Raji (cell line): Measurements from ENCODE around the gene CNTNAP2.

Source experiments
- POLR2A ChIP-seq: IDR thresholded peaks from 2 replicates; pipeline ENCODE4 v1.6.1; 2011; ENCODE audit warnings: low read depth, low read length, control low read depth; ENCODE audit not compliant: insufficient read depth

Gene CNTNAP2

GRCh38 chr7:148148456-148148855 lies 2031.9 kb downstream of the CNTNAP2 start:
- TF ChIP-seq POLR2A, result no peak

DNA sequence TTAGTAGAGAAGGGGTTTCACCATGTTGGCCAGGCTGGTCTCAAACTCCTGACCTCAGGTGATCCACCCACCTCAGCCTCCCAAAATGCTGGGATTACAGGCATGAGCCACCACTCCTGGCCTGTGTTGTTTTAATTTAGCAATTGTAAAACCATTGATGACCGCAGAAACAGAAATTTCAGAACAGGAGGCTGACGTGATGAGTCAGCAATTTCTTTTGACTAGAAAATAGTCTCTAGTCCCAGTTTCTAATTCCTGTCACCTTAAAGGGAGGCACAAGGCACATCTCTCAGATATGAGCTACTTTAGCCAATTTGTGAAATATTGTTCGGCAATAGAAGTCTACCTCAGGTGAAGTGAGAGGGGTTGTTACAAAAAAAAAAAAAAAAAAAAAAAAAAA lies 2033.1 kb downstream of the CNTNAP2 start:
- TF ChIP-seq POLR2A, result no peak

- TF ChIP-seq POLR2A, result no peak
Observed at GRCh38 chr7:148151778-148152177, 2035.2 kb downstream of the CNTNAP2 start.

DNA sequence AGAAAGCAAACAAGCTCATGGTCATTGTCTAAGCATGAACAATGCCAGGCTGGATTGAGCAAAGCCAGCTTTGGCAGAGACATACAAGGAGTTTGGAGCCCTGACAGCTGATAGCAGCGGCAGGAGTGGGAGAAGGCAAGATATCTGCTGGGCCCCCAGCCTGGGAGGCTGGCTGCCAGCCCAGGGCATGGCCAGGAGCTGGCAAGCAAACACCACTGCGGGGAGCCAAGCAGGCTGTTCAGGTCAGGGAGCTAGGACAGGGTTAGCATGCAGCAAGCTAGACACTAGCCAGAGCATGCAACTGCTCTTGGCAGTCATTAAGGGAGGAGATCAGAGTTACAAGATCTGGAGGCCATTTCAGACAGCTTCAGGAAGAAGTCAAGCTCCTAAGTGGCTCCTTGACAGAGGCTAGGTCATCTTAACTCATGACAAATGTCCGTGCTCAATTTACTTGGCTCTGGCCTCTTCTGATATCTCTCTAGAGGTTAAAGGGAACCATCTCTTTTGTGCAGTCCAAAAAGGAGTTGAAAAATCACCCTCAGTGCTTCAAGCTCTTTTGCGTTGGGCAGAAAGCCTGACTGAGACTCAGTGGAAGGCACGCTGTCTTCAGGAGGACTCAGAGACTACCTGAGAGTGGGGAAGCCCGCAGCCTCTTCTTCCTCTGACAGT lies 2037.1 kb downstream of the CNTNAP2 start:
- TF ChIP-seq POLR2A, result no peak

DNA sequence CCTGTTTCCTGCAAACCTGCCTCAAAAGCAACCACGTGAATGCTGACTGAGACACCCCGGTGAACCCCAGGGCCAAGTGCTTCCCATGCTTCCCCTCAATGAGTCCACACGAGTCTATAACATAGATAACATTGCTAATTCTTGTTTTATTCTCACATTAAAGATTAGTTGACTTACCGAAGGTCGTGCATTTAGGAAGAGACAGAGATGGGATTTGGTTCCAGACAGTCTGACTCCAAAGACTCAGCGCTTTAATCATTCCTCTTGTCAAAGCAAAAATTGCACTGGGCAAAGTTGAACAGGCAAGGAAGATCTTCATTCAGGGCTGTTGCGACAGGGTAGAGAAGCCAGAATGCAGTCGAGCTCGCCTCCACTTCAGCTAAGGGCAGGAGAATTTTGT lies 2038.4 kb downstream of the CNTNAP2 start:
- no peak for TF ChIP-seq POLR2A

- no peak for TF ChIP-seq POLR2A
Observed at GRCh38 chr7:148155826-148156225, 2039.2 kb downstream of the CNTNAP2 start.

GRCh38 chr7:148156233-148156632 lies 2039.6 kb downstream of the CNTNAP2 start:
- TF ChIP-seq POLR2A, result no peak

DNA sequence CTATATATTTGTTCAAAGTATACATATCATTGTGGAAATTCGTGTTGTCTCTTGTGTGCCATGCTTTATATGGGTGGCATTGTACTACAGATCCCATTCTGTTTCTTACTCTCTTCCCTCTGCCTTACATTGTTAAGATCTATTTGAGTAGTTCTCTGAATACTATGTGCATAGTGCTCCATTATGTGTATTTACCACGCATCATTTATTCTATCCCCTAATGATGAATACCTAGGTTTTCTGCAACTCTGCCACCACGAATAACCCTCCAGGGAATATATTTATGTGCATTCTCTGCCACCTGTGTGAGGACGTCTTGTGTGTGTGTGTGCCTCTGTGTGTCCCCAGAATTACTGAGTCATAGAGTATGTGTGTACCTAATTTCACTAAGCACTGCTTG lies 2042.7 kb downstream of the CNTNAP2 start:
- TF ChIP-seq POLR2A, result no peak

DNA sequence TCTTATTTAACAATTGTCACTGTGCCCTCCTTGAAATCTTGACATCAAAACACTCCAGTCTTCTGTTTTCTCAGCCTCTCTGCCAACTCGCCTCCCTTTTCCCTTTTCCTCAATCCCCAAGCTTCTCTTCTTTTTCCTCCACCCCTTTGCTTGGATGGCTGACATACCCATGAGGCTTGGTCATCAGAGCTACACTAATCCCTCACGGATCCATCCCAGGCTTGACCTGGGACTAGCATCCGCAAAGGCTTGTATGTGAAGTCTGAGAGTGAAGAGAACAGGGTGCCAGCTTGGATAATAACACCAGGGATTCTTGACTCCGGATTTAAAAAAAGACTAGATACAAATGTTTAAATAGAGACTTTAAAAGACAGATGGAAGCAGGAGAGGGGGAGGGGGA lies 2045.2 kb downstream of the CNTNAP2 start:
- TF ChIP-seq POLR2A, result no peak

- TF ChIP-seq POLR2A, result no peak
Observed at GRCh38 chr7:148162808-148163207, 2046.2 kb downstream of the CNTNAP2 start.

DNA sequence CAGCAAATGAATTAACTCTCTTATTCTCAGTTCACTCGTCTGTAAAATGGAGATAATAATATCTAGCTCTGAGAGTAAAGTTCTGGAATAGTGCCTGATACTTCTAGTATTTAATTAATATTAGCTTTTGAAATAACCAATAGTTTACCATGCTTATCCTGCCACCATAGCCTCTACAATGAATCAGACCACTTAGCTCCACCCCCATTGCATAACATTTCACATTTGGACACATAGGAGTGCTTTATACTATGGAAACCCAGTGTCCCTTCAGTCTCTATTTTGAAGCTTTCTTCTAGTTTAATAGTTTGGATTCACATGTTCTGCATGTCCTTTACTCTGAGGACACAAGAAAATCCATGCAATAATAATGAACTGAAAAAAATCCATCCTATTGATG lies 2046.6 kb downstream of the CNTNAP2 start:
- no peak for TF ChIP-seq POLR2A

DNA sequence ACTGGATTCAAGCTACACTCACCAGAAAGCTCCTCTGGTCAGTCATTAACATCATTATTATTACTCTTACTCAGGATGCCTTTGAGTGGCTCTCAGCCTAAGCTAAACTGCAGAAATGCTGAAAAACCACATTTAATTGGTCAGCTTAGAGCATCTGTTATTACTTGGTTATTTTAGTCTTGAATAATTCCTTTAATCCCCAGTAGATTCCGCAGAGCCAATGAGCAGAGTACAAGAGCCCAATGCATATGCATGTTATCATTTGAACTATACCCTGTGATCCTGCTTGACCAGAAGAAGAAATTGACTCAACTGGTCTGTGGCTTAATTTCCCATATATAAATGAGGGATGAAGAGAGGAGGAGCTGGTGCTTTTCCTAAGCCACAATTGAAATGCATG lies 2056.3 kb downstream of the CNTNAP2 start:
- no peak for TF ChIP-seq POLR2A

GRCh38 chr7:148173369-148173768 lies 2056.8 kb downstream of the CNTNAP2 start:
- no peak for TF ChIP-seq POLR2A

- TF ChIP-seq POLR2A, result no peak
Observed at GRCh38 chr7:148174376-148174775, 2057.8 kb downstream of the CNTNAP2 start.

GRCh38 chr7:148175512-148175911 lies 2058.9 kb downstream of the CNTNAP2 start:
- no peak for TF ChIP-seq POLR2A

DNA sequence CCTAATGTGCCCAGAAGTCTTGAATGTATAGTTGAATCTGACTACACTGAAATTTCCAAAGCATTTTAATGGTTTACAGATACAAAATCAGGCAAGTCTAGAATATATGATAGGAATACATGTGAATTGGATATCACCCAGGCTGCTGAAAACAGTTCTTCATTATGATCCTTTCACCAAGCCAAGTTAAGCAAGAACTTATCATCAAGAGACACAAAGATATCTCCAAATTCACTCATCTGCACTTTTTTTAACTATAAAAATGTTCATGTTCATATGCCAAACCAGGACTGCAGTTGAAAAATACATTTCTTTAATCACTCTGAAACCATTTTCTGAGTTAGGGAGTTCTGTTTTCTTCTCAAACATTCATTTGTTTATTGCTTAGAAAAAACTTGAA lies 2061.4 kb downstream of the CNTNAP2 start:
- no peak for TF ChIP-seq POLR2A

GRCh38 chr7:148180075-148180474 lies 2063.5 kb downstream of the CNTNAP2 start:
- TF ChIP-seq POLR2A, result no peak
